NCI-H1436 (cell line): Measurements from ENCODE around the gene PCOLCE2.

Experiments
- DNase-seq: peaks from one replicate; lab custom pipeline; 2025; lab: John Stamatoyannopoulos, UW

PCOLCE2 gene

DNA sequence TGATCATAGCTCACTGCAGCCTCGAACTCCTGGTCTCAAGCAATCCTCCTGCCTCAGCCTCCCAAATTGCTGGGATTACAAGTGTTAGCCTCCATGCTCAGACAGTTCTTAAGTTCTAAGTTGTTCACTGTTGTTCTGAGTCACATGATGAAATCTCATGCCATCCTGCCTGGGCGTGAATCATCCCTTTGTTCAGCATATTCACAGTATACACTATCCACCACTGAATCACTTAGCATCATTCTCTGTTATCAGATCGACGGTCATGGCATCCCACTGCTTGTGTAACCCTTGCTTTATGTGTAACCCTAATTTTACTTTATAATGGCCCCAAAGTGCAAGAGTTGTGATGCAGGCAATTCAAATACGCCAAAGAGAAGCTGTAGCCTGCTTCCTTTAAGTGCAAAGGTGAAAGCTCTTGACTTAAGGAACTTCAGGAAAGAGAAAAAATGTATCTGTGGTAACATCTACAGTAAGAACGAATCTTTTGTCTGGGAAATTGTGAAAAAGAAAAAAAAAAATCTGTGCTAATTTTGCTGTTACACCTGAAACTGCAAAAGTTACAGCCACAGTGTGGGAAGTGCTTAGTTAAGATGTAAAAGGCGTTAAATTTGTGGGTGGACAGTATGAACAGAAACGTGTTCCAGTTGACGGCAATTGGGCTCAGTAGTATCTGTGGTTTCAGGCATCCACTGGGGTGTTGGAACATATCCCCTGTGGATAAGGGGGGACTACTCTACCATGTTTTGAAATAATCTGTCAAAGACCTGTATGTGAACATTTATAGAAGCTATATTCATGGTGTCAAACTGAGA, 80.6 kb downstream of the PCOLCE2 start:
- DNase-seq, result no peak

- DNase-seq, result no peak
These were observed 86.0 kb downstream of the PCOLCE2 start for GRCh38 chr3:142802891-142803290.

DNA sequence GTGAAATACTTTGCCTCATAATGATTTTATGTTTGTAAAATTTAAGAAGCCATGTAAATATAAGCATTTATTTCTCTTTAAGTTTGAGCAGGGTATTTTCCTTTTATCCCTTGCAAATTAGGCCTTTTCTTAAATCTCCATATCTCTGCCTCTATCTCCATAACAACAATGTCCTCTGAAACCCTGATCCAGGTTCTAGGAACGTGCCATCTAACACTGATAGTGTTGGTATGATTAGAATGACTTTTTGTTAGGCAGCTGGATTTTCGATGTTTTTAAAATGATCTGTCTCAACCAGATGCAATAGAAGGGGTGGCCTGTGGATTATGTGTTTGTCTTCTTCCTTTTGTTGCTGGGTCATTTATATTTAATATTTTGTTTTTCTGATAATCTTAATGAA, 87.1 kb downstream of the PCOLCE2 start:
- DNase-seq, result no peak

GRCh38 chr3:142796823-142797222, 92.1 kb downstream of the PCOLCE2 start:
- DNase-seq, result no peak

DNA sequence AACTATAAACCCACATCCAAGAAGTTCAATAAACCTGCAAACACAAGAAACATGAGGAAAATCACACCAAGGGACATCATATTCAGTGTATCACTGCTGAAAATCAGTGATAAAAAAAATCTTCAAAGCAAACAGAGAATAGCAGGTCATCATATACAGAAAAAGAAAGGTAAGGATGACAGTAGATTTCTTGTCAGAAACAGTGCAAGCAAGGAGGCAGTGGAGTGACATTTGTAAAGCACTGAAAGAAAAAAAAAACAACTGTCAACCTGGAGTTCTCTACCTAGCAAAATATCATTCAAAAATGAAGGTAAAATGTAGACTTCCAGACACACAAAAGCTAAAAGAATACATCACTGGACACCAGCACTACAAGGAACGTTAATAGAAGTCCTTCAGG, 93.6 kb downstream of the PCOLCE2 start:
- DNase-seq, result no peak

DNA sequence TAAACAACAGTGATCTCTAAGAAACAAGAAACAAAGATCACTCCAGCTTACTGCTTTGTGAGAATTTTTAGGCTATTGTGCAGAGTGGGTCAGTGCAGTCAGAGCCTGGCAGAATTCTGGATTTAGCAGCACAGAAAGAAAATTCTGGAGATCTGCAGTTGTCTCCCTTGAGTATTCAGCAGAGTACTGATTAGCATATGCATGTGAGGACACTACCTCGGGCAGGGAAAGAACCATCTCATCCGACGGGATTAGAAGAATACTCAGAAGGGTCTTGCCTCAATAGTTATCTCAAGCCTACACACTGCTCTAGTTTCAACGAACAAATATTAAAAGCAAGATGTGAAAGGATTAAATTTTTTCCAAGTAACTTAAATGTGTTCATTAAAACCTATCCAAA, 94.4 kb downstream of the PCOLCE2 start:
- no peak for DNase-seq

- no peak for DNase-seq
These were observed 101.2 kb downstream of the PCOLCE2 start for GRCh38 chr3:142787719-142788118.

GRCh38 chr3:142785996-142786395, 102.9 kb downstream of the PCOLCE2 start:
- DNase-seq, result no peak

DNA sequence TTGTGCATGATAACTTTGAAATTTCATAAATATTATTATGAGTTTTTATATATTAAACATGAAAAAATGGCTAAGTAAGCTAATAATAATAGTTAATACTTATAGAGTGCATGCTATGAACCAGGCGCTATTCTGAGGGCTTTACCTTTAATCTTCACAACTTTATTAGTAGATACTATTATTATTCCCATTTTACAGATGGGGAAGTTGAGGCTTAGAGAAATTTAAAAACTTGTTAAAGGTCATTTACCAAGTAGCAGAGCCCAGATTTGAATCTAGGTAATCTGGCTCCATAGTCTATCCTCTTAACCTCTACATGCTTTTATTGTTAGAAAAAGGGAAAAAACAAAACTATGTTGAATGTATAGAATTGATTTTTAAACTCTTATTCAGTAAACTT, 104.7 kb downstream of the PCOLCE2 start:
- no peak for DNase-seq

DNA sequence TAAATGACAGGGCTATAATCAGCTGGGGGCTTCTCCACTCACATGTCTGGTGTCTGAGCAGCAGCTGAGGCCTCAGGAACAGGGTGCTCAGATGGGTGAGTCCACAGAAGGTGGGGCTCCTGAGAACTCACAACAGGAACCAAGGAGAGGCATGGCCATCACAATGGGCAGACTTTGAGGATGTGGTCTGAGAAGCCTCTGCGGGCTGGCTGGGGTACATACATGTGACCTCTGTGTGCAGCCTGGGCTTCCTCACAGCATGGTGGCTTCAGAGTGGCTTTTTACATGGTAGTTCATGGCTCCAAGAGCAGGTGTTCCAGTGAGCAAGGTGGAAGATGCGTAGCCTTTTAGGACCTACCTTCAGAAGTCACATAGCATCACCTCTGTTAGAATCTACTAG, 106.3 kb downstream of the PCOLCE2 start:
- DNase-seq, result no peak

GRCh38 chr3:142779591-142779990, 109.3 kb downstream of the PCOLCE2 start:
- no peak for DNase-seq

- DNase-seq, result no peak
These were observed 110.3 kb downstream of the PCOLCE2 start for GRCh38 chr3:142778541-142778940.

- no peak for DNase-seq
These were observed 111.0 kb downstream of the PCOLCE2 start for GRCh38 chr3:142777927-142778326.

GRCh38 chr3:142768338-142768737, 120.5 kb downstream of the PCOLCE2 start:
- DNase-seq, result no peak
